GM21526 (cell line): ENCODE measurements around the gene LRRC51.
"Not testable (repeated sequence)": the region's sequence is repeated elsewhere in the genome, so short reads cannot be mapped to it uniquely, and the experiment has no call there.

Experiments
- ATAC-seq: cut with Tn5 transposase; IDR thresholded peaks from one replicate; pipeline ENCODE4 v1.9.1; 2021; ENCODE audit warnings: moderate library complexity; ENCODE audit not compliant: unreplicated experiment, low FRiP score

LRRC51 gene

GRCh38 chr11:72135891-72136683 is 55.4 kb downstream of the LRRC51 start:
- no peak for ATAC-seq

GRCh38 chr11:72136684-72137262 is 56.1 kb downstream of the LRRC51 start:
- no peak for ATAC-seq

- ATAC-seq = no peak
Observed at GRCh38 chr11:72138821-72139390, 58.3 kb downstream of the LRRC51 start.

GRCh38 chr11:72139500-72139899 is 58.9 kb downstream of the LRRC51 start:
- ATAC-seq = no peak

DNA sequence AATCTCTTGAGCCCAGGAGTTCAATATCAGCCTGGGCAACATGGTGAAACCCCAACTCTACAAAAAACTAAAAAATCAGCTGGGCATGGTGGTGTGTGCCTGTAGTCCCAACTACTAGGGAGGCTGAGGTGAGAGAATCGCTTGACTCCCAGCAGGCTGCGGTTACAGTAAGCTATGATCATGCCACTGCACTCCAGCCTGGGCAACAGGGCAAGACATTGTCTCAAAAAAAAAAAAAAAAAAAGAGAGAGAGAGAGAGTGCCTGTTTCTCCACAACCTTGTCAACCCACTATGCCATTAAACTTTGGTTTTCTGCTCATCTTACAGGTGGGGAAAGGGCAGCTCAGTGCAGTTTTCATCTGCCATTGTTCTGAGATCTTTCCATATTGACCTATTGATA is 60.0 kb downstream of the LRRC51 start:
- ATAC-seq = no peak

DNA sequence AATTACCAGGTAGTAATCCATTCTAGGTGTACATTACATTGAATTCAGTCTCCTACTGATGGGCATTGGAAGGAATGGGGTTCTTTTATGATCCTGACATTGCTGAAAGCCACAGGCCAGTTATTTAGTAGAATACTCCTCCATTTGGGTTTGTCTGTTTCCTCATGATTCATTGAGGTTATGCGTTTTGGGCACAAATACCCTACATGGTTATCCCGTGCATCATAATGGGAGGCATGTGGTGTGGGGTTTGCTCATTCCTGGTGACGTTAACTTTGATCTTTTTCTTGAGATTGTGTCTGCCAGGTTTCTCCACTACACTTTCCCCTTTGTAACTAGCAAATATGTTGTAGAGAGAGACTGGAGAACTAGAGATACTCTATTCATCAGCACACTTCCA is 60.4 kb downstream of the LRRC51 start:
- ATAC-seq = no peak

DNA sequence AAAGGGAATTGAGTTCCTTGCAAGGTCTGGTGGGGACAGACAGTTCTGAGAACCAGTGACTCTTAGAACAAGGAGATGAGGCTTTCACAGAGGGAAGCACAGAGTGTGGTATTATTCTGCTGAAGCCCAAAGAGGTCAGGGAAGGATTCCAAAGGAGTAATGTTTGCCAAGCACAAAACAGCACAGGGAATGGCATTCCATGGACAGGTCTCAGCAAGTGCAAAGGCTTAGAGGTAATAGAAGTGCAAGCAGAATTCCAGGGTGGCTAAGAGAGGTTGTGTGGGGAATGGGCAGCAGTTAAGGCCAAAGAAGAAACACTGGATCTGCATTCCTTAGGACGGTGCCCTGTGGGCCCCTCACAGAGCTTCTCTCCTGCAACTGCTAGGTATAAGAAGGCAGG is 61.4 kb downstream of the LRRC51 start:
- ATAC-seq = not testable (repeated sequence)

DNA sequence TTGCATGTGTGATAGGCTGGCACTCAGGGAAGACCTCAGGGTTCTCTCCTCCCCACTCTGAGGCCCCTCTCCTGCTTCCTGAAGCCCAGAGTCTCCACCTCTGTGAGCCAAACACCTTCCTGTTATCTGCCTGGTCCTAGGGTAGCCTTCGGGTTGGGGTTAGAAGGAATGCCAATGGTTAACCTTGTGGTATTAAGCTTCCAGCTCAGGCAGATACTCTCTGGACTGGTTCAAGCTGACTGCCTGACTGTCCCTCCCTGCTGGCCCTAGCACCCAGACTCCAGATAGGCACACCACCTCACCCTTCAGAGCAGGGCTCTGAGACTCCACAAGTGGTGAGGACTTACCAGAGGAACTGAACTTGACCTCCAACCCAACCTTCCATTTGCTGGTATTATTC is 61.9 kb downstream of the LRRC51 start:
- ATAC-seq = not testable (repeated sequence)

DNA sequence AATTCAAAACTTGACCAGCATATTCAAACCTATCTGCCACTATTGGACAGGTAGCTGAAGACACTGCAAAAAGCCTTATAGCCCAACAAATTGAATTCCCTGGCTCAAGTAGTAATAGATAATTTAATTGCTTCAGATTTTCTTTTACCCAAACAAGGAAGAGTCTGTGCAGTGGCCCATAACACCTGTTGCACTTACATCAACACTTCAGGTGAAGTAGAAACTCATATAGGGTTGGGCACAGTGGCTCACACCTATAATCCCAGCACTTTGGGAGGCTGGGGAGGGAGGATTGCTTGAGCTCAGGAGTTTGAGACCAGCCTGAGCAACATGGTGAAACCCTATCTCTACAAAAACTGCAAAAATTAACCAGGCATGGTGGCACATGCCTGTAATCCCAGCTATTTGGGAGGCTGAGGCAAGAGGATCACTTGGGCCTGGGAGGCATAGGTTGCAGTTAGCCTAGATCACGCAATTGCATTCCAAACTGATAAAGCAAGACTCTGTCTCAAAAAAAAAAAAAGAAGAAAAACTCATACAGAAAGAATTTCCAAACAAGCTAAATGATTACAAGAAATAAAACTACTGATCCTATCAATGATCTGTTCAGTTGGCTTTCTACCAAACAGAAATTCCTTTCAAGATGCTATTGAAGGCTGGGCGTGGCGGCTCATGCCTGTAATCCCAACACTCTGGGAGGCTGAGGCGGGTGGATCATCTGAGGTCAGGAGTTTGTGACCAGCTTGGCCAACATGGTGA is 64.3 kb downstream of the LRRC51 start:
- no peak for ATAC-seq
